HG03575 (cell line): ENCODE results near the gene TXNRD3.

Source experiments
- ATAC-seq: cut with Tn5 transposase; IDR thresholded peaks from one replicate; pipeline ENCODE4 v1.9.1; 2021; ENCODE audit not compliant: unreplicated experiment, insufficient number of reproducible peaks, low FRiP score; ENCODE audit errors: extremely low read depth

The TXNRD3 gene

GRCh38 chr3:126654571-126655383 is at the start of gene TXNRD3:
Gene TXNRD3, minus strand, starts transcription at chr3:126655124.
- ATAC-seq: no peak

- ATAC-seq: no peak
Measured at GRCh38 chr3:126703512-126704493, 48.9 kb upstream of the TXNRD3 start, which contains the start of gene CHCHD6. Gene CHCHD6, plus strand, starts transcription at chr3:126704240. Its CDS starts 73 bp downstream, at chr3:126704313.

- ATAC-seq: no peak
Measured at GRCh38 chr3:126699011-126699410, 44.1 kb upstream of the TXNRD3 start.

GRCh38 chr3:126696701-126697267 is 41.9 kb upstream of the TXNRD3 start:
- ATAC-seq: no peak

- ATAC-seq: no peak
Measured at GRCh38 chr3:126693921-126694320, 39.0 kb upstream of the TXNRD3 start.

GRCh38 chr3:126692858-126693257 is 37.9 kb upstream of the TXNRD3 start:
- ATAC-seq: no peak

- ATAC-seq: no peak
Measured at GRCh38 chr3:126691765-126692164, 36.8 kb upstream of the TXNRD3 start.

GRCh38 chr3:126685493-126685892 is 30.6 kb upstream of the TXNRD3 start:
- no peak for ATAC-seq

GRCh38 chr3:126685021-126685420 is 30.1 kb upstream of the TXNRD3 start:
- no peak for ATAC-seq

- ATAC-seq: no peak
Measured at GRCh38 chr3:126684218-126684751, 29.4 kb upstream of the TXNRD3 start.

GRCh38 chr3:126683069-126683468 is 28.1 kb upstream of the TXNRD3 start:
- no peak for ATAC-seq

GRCh38 chr3:126682009-126682408 is 27.1 kb upstream of the TXNRD3 start:
- ATAC-seq: no peak

- no peak for ATAC-seq
Measured at GRCh38 chr3:126680667-126681055, 25.7 kb upstream of the TXNRD3 start.

- no peak for ATAC-seq
Measured at GRCh38 chr3:126679831-126680666, 25.1 kb upstream of the TXNRD3 start.

GRCh38 chr3:126679318-126679751 is 24.4 kb upstream of the TXNRD3 start:
- ATAC-seq: no peak

- ATAC-seq: no peak
Measured at GRCh38 chr3:126678693-126679317, 23.9 kb upstream of the TXNRD3 start.

GRCh38 chr3:126677862-126678503 is 23.1 kb upstream of the TXNRD3 start:
- ATAC-seq: no peak
